Measurements from ENCODE around the gene DIAPH1.

The DIAPH1 gene

DNA sequence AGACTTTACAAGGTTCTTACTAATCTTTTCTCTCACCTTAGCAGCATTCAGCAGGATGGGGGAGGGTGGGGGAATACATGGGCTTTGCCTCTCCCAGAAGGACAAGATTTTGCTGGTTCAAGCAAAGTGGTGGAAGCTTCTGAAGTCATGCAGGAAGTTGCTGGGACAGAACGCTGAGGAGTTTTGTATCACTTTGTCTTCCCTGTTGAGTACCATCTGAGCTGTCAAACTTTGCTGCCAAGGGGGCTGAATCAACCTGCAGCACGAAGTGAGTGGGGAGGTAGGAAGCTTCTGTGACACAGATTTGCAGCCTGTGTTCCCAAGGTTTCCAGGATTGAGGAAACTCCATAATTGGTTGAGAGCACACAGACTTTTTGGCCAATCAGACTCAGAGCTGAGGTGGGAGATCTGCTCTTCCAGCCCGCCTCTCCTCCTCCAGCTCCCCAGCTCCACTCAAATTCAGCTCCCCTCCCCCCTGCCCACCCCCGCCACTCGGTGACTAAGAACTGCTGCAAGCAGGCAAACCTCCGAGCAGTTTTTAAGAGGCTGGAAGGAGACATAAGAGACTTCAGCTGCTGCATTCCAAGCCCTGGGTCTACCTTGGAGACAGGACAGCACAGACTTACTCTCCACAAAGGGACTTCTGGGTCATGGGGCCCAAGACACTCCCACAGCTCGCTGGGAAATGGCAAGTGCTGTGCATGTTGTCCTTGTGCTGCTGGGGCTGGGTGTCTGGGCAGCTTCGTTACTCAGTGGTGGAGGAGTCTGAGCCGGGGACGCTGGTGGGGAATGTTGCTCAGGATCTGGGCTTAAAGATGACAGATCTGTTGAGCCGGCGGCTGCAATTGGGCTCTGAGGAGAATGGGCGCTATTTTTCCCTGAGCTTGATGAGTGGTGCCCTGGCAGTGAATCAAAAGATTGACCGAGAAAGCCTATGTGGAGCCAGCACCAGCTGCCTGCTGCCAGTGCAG lies 129.9 kb downstream of the DIAPH1 start, which contains the start of gene PCDHGC5:
Gene PCDHGC5, plus strand, starts transcription at position 491 of the 971 bp plus-strand sequence. Its CDS starts 160 bp downstream, at position 651.
- H3K4me3 Mint-ChIP-seq: no peak within 1 kb of the TSS
- no peaks in the 10 kb centered on the region for H3K36me3 Mint-ChIP-seq
- H3K27me3 Mint-ChIP-seq: peaks cover 76% of the 10 kb centered on the region
- no peak within 1 kb of the TSS for H3K27ac Mint-ChIP-seq
- H3K4me1 Mint-ChIP-seq: peaks cover 29% of the 10 kb centered on the region
- no peaks in the 10 kb centered on the region for H3K9me3 Mint-ChIP-seq
- no peak for ATAC-seq

DNA sequence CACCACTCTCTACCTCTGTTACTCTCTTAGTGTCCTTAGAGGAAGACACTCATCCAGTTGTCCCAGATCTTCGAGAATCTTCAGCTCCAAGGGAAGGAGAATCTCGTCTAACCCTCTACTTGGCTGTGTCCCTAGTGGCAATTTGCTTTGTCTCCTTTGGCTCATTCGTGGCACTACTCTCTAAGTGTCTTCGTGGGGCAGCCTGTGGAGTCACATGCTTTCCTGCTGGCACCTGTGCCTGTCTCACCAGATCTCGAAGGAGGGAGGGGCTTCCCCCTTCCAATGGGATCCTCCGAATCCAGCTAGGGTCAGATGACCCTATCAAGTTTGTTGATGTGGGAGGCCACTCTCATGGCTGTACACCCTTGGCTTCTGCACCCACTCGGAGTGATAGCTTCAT lies 131.7 kb downstream of the DIAPH1 start:
- ATAC-seq: no peak
- H3K9me3 Mint-ChIP-seq: no peaks in the 10 kb centered on the region
- no peaks in the 10 kb centered on the region for H3K36me3 Mint-ChIP-seq
- H3K4me3 Mint-ChIP-seq: no peak overlapping the region
- no peak overlapping the region for H3K27ac Mint-ChIP-seq
- peaks cover 28% of the 10 kb centered on the region for H3K4me1 Mint-ChIP-seq
- H3K27me3 Mint-ChIP-seq: peaks cover 90% of the 10 kb centered on the region

DNA sequence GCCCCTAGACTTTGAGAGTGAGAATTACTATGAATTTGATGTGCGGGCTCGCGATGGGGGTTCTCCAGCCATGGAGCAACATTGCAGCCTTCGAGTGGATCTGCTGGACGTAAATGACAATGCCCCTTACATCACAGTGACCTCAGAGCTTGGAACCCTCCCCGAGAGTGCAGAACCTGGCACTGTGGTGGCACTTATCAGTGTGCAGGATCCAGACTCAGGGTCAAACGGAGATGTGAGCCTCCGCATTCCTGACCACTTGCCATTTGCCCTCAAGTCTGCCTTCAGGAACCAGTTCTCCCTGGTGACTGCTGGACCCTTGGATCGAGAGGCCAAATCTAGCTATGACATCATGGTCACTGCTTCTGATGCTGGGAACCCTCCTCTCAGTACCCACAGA lies 132.7 kb downstream of the DIAPH1 start:
- Mint-ChIP-seq H3K4me3 (no peak overlapping the region), H3K27ac (no peak overlapping the region), H3K36me3 (no peaks in the 10 kb centered on the region), H3K27me3 (peaks cover 88% of the 10 kb centered on the region), H3K9me3 (no peaks in the 10 kb centered on the region), H3K4me1 (peaks cover 20% of the 10 kb centered on the region)
- no peak for ATAC-seq

DNA sequence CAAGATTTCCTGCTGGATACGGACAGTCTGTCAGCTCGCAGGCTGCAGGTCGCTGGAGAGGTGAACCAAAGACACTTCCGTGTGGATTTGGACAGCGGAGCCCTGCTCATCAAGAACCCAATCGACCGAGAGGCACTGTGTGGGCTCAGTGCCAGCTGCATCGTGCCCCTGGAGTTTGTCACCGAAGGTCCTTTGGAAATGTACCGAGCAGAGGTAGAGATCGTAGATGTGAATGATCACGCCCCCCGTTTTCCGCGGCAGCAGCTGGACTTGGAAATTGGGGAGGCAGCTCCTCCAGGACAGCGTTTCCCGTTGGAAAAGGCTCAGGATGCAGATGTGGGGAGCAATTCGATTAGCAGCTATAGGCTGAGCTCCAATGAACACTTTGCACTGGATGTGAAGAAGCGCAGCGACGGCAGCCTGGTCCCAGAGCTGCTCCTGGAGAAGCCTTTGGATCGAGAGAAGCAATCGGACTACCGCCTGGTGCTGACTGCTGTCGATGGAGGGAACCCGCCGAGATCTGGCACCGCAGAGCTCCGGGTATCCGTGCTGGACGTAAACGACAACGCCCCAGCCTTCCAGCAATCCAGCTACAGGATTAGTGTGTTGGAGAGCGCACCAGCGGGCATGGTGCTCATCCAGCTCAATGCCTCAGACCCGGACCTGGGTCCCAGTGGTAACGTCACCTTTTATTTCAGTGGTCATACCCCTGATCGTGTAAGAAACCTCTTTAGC lies 133.3 kb downstream of the DIAPH1 start:
- H3K27ac Mint-ChIP-seq: no peak overlapping the region
- H3K4me1 Mint-ChIP-seq: peaks cover 16% of the 10 kb centered on the region
- no peak for ATAC-seq
- H3K36me3 Mint-ChIP-seq: no peaks in the 10 kb centered on the region
- H3K9me3 Mint-ChIP-seq: no peaks in the 10 kb centered on the region
- H3K27me3 Mint-ChIP-seq: peaks cover 88% of the 10 kb centered on the region
- no peak overlapping the region for H3K4me3 Mint-ChIP-seq

DNA sequence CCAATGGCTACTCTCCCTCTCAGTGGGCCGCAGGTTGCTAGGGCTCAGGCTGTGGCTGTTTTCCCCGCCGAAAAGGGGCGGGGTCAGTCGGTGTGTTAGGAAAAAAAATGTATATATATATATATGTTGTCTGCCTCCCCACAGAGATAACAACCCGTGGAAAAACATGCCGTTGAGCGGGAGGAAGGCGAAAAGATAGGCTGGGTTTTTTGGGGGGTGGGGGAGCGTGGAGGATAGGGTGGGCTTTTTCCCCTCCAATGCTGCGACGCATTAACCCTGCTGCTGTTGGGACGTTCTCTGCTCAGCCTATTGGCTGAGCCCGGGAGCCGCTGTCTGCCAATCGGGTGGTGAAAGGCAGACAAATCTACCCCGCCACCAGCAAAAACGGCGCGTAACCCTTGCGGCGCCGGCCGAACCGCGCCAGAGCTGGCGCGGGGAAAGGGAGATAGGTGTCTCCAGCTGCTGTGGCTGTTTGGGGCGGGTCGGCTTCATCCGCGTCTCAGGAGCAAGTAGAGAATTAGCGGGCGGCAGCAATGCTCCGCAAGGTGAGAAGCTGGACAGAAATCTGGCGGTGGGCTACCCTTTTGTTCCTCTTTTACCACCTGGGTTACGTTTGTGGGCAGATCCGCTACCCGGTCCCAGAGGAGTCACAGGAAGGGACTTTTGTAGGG lies 134.0 kb downstream of the DIAPH1 start, which contains the start of gene PCDHGC4:
Gene PCDHGC4, plus strand, starts transcription at position 390 of the 671 bp plus-strand sequence. Its CDS starts 144 bp downstream, at position 534.
- Mint-ChIP-seq H3K4me1 (peaks cover 16% of the 10 kb centered on the region), H3K9me3 (no peaks in the 10 kb centered on the region), H3K4me3 (peak within 1 kb of the TSS; percentile 21), H3K27me3 (peaks cover 83% of the 10 kb centered on the region), H3K27ac (no peak within 1 kb of the TSS), H3K36me3 (no peaks in the 10 kb centered on the region)
- no peak for ATAC-seq

DNA sequence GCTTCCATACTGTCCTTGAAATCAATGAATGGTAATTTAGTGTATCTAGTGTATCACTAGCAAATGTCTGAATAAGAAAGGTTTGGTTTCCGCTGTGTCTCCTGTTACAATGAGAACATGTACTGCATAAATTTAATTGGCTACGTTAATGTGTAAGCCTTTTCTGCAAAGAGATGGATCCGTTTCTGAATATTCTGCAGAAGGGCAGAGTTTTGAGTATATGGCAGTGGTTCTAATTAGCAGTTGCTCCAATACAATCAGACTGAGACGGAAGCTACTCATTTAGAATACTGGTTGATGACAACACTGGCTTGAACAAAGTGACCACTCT lies 134.5 kb downstream of the DIAPH1 start:
- no peak for ATAC-seq
- peaks cover 16% of the 10 kb centered on the region for H3K4me1 Mint-ChIP-seq

DNA sequence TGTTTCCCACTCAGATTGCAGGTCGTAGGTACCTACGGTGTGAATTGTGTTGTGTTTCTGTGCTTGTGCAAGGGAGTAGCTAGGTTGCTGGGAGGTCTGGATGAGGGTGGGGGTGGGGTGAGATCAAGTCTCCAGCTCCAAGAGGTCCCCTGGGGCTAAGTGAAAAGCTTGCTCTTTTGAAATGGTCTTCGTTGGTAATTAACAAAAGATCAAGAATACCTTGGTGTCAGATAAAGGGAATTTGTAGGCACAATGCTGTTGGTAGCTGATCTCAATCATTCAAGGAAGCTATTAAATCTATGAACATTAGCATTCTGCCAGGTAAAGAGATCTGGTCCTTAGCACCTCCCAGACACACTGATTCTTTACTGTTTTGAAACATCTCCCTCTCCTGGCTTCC lies 134.9 kb downstream of the DIAPH1 start:
- Mint-ChIP-seq H3K4me3 (no peak overlapping the region), H3K36me3 (no peaks in the 10 kb centered on the region), H3K9me3 (no peaks in the 10 kb centered on the region), H3K4me1 (peaks cover 16% of the 10 kb centered on the region), H3K27me3 (peaks cover 74% of the 10 kb centered on the region), H3K27ac (no peak overlapping the region)
- ATAC-seq: no peak

More for the DNA sequence above, 134.5 kb downstream of the DIAPH1 start:
- no peaks in the 10 kb centered on the region for H3K36me3 Mint-ChIP-seq
- H3K27ac Mint-ChIP-seq: no peak overlapping the region
- H3K27me3 Mint-ChIP-seq: peaks cover 78% of the 10 kb centered on the region
- H3K4me3 Mint-ChIP-seq: peak overlapping the region; percentile 21
- no peaks in the 10 kb centered on the region for H3K9me3 Mint-ChIP-seq

DNA sequence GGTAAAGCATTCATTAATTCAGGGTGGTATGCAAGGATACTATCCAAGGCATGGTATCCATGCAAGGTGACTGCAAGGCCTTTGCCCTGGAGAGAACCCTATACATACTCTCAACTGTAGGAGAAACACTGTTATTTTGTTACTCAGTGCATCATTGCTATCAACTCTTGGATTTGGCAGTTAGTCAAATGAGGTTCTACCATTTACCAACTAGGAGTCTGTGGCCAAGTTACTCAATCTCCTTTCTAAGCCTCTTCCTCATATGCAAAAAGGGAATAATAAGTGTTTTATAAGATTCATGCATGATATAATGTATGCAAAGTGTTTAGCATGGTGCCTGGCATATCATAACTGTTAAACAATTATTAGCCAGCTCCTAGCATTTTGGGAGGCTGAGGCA lies 139.0 kb downstream of the DIAPH1 start:
- H3K36me3 Mint-ChIP-seq: no peaks in the 10 kb centered on the region
- ATAC-seq: no peak
- H3K9me3 Mint-ChIP-seq: no peaks in the 10 kb centered on the region
- H3K27ac Mint-ChIP-seq: no peak overlapping the region
- H3K4me3 Mint-ChIP-seq: no peak overlapping the region
- H3K4me1 Mint-ChIP-seq: peaks cover 43% of the 10 kb centered on the region
- peaks cover 77% of the 10 kb centered on the region for H3K27me3 Mint-ChIP-seq

DNA sequence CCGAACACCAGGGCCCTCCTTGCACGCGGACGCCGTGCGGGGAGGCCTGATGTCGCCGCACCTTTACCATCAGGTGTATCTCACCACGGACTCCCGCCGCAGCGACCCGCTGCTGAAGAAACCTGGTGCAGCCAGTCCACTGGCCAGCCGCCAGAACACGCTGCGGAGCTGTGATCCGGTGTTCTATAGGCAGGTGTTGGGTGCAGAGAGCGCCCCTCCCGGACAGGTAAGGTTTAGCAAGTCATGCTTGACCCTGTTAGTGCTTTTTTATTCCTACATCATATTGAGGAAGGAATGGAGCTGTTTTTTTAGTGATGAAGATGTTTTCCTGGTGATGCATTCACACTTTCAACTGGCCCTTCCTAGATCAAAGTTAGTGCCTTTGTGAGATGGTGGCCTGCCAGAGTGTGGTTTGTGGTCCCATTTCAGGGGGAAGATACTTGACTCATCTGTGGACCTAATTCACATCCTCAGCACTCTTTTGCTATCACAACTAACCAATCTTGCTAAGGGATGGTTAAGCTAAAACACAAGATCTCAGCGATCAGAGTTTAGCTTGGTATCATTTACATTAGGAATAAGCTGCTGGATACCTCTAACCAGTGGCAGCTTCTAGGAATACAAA lies 140.4 kb downstream of the DIAPH1 start:
- H3K27me3 Mint-ChIP-seq: peaks cover 67% of the 10 kb centered on the region
- peaks cover 33% of the 10 kb centered on the region for H3K4me1 Mint-ChIP-seq
- ATAC-seq: no peak
- H3K9me3 Mint-ChIP-seq: no peaks in the 10 kb centered on the region
- no peaks in the 10 kb centered on the region for H3K36me3 Mint-ChIP-seq
- H3K4me3 Mint-ChIP-seq: no peak overlapping the region
- H3K27ac Mint-ChIP-seq: no peak overlapping the region

DNA sequence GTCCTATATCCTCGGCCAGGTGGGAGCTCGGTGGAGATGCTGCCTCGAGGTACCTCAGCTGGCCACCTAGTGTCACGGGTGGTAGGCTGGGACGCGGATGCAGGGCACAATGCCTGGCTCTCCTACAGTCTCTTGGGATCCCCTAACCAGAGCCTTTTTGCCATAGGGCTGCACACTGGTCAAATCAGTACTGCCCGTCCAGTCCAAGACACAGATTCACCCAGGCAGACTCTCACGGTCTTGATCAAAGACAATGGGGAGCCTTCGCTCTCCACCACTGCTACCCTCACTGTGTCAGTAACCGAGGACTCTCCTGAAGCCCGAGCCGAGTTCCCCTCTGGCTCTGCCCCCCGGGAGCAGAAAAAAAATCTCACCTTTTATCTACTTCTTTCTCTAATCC lies 141.0 kb downstream of the DIAPH1 start:
- ATAC-seq: no peak
- no peak overlapping the region for H3K27ac Mint-ChIP-seq
- no peaks in the 10 kb centered on the region for H3K9me3 Mint-ChIP-seq
- no peaks in the 10 kb centered on the region for H3K36me3 Mint-ChIP-seq
- H3K27me3 Mint-ChIP-seq: peaks cover 61% of the 10 kb centered on the region
- H3K4me1 Mint-ChIP-seq: peaks cover 33% of the 10 kb centered on the region
- H3K4me3 Mint-ChIP-seq: peak overlapping the region; percentile 94

DNA sequence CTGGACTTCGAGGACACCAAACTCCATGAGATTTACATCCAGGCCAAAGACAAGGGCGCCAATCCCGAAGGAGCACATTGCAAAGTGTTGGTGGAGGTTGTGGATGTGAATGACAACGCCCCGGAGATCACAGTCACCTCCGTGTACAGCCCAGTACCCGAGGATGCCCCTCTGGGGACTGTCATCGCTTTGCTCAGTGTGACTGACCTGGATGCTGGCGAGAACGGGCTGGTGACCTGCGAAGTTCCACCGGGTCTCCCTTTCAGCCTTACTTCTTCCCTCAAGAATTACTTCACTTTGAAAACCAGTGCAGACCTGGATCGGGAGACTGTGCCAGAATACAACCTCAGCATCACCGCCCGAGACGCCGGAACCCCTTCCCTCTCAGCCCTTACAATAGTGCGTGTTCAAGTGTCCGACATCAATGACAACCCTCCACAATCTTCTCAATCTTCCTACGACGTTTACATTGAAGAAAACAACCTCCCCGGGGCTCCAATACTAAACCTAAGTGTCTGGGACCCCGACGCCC lies 141.7 kb downstream of the DIAPH1 start:
- H3K27me3 Mint-ChIP-seq: peaks cover 54% of the 10 kb centered on the region
- ATAC-seq: no peak
- H3K27ac Mint-ChIP-seq: no peak overlapping the region
- H3K4me1 Mint-ChIP-seq: peaks cover 33% of the 10 kb centered on the region
- H3K36me3 Mint-ChIP-seq: no peaks in the 10 kb centered on the region
- no peaks in the 10 kb centered on the region for H3K9me3 Mint-ChIP-seq
- H3K4me3 Mint-ChIP-seq: peak overlapping the region; percentile 94

DNA sequence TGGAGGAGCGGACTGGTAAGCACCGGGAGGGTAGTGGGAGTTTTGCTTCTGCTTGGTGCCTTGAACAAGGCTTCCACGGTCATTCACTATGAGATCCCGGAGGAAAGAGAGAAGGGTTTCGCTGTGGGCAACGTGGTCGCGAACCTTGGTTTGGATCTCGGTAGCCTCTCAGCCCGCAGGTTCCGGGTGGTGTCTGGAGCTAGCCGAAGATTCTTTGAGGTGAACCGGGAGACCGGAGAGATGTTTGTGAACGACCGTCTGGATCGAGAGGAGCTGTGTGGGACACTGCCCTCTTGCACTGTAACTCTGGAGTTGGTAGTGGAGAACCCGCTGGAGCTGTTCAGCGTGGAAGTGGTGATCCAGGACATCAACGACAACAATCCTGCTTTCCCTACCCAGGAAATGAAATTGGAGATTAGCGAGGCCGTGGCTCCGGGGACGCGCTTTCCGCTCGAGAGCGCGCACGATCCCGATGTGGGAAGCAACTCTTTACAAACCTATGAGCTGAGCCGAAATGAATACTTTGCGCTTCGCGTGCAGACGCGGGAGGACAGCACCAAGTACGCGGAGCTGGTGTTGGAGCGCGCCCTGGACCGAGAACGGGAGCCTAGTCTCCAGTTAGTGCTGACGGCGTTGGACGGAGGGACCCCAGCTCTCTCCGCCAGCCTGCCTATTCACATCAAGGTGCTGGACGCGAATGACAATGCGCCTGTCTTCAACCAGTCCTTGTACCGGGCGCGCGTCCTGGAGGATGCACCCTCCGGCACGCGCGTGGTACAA lies 142.5 kb downstream of the DIAPH1 start:
- Mint-ChIP-seq H3K27ac (peak overlapping the region; percentile 76), H3K27me3 (peaks cover 51% of the 10 kb centered on the region), H3K4me1 (peaks cover 33% of the 10 kb centered on the region), H3K36me3 (no peaks in the 10 kb centered on the region), H3K4me3 (peak overlapping the region; percentile 94), H3K9me3 (no peaks in the 10 kb centered on the region)
- peak; percentile 35 for ATAC-seq

DNA sequence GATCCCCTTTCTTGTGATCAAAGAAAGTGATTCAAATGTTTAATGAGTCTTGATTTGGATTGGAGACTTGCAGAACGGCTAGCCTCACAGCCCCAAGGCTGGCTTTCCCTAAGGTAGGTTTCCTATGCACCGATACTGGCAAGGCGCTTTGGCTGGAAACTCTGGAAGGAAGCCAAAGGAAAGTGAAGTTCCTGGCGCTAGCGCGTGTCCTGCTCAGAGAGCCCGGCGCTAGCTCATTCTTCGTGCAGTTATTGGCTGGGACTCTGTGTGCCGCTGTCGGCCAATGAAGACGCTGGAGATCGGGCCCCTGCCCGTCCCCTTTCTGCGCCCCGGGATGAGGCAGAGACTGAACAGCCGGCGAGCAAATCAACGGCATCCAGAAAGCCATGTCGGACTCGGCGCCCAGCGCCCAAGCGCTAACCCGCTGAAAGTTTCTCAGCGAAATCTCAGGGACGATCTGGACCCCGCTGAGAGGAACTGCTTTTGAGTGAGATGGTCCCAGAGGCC lies 143.1 kb downstream of the DIAPH1 start, which contains the start of gene PCDHGC3:
Gene PCDHGC3, plus strand, starts transcription at position 342 of the 507 bp plus-strand sequence. Its CDS starts 151 bp downstream, at position 493.
- Mint-ChIP-seq H3K27me3 (peaks cover 45% of the 10 kb centered on the region), H3K4me3 (peak within 1 kb of the TSS; percentile 94), H3K36me3 (no peaks in the 10 kb centered on the region), H3K4me1 (peaks cover 33% of the 10 kb centered on the region), H3K27ac (peak within 1 kb of the TSS; percentile 76), H3K9me3 (no peaks in the 10 kb centered on the region)
- ATAC-seq: peak; percentile 93

DNA sequence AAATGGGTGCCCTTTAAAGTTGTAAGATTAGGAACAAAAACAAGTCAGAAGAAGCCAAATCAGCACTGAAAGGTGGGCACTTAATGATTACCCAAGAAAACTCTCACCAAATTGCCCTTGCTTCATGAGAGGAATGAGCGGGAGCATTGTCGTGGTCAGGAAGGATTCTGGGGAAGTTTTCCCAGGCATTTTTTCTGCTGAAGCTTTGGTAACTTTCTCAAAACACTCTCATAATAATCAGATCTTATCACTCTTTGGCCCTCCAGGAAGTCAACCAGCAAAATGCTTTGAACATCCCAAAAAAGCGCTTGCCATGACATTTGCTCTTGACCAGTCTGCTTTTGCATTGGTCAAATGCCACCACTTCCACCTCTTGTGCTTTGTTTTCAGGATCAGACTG lies 153.4 kb downstream of the DIAPH1 start:
- no peak overlapping the region for H3K27ac Mint-ChIP-seq
- no peaks in the 10 kb centered on the region for H3K4me1 Mint-ChIP-seq
- H3K9me3 Mint-ChIP-seq: no peaks in the 10 kb centered on the region
- peaks cover 6% of the 10 kb centered on the region for H3K36me3 Mint-ChIP-seq
- no peaks in the 10 kb centered on the region for H3K27me3 Mint-ChIP-seq
- H3K4me3 Mint-ChIP-seq: no peak overlapping the region
- ATAC-seq: no peak

Data from stimulated activated memory B cell treated with anti-CD40 and anti-IgM and Interleukin-4, amounts not matched to agents 10 μg/mL and 1 μg/mL and 100 μg/mL, for 72 hours (primary cell).